ENCODE results near the gene ERC2. TPM values are rescaled to one million over a fixed set of nuclear protein-coding genes. Genes with fewer than 3 reads are reported as not detected.

ERC2 gene
- total RNA-seq, 1 experiment from 2014 or later = 6.3 TPM

DNA sequence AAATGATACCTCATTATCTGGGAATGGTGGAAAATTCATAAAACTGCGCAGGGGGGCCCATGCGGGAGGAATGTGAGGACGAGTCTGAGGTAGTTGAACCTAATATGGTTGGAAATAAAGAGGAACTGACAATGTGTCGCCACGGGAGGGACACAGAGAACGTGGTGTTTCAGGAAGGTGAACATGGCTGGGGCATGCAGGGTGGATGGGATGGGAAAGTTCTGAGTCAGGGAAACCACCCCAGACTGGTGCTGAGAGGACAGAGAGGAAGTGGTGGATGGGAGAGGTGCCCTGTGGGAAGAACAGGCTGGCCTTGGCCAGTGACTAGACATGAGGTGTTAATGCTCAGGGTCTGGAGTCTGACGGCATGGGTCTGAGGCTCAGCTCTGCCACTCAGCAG, 844.0 kb downstream of the ERC2 start:
- no peaks in the 10 kb centered on the region for H3K27me3 ChIP-seq
- H3K4me3 ChIP-seq = no peak overlapping the region
- H3K9me3 ChIP-seq (replicated peaks) = no peaks in the 10 kb centered on the region
- no peak for DNase-seq
- peaks cover 18% of the 10 kb centered on the region for H3K4me1 ChIP-seq
- no peaks in the 10 kb centered on the region for H3K36me3 ChIP-seq
- no peak overlapping the region for H3K27ac ChIP-seq

DNA sequence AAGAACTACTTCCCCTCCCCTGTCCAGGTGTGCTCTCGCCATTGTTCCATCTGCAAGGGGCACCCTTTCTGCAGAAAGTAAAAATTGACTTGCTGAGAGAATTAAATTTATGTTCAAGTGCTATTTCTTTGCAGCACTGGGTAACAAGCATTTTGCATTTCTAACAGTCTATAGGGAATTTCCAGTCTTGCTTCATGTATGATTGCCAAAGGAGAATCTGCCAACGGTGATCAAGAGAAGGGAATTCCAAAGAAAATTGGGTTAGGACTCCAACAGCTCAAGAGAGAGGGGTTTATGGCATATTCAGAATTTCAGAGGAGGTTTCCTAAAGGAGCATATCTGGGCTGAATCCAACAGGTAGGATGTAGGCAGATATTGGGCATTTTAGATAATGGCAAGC, 844.5 kb downstream of the ERC2 start:
- Histone ChIP-seq H3K9me3 (replicated peaks) (no peaks in the 10 kb centered on the region), H3K27ac (no peak overlapping the region), H3K27me3 (no peaks in the 10 kb centered on the region), H3K36me3 (no peaks in the 10 kb centered on the region), H3K4me1 (peaks cover 18% of the 10 kb centered on the region), H3K4me3 (no peak overlapping the region)
- DNase-seq = no peak

DNA sequence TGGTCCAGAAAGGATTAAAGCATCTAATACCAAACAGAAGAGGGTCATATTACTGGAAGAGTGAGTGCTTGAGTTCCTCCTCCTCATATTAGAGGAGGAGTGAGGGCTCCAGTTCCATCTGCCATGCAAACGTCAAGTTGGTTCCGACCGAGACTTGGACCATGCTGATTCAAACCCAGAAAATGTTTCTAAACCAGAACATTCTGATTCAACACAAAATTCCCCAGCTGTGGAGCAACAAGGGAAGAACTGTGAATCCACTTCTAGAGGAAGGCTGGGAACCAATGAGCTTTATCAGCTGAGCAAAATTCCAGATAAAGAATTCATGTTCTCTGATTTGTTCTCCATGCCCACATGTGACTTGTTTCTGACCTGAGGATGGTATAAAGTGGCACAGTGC, 845.5 kb downstream of the ERC2 start:
- H3K9me3 ChIP-seq (replicated peaks) = no peaks in the 10 kb centered on the region
- H3K27me3 ChIP-seq = no peaks in the 10 kb centered on the region
- no peak overlapping the region for H3K27ac ChIP-seq
- peaks cover 18% of the 10 kb centered on the region for H3K4me1 ChIP-seq
- no peak for DNase-seq
- H3K36me3 ChIP-seq = no peaks in the 10 kb centered on the region
- no peak overlapping the region for H3K4me3 ChIP-seq

DNA sequence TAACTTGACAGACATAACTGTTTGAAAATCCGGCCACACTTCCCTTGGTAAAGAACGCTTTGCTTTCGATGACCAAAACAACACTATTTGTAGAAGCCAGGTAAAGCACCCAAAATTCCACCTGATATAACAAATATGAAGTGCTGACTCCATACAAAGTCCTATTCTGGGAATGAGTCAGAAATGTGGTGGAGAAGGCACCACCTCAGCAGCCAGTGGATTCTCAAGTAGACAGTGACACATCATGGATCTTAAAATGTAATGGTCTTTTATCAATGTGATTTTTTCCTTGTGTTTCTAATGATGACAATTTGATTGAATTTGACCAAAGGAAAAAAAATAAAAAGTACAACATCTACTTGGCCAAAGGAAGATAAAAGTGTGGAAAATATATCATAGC, 846.2 kb downstream of the ERC2 start:
- no peaks in the 10 kb centered on the region for H3K9me3 ChIP-seq (replicated peaks)
- no peaks in the 10 kb centered on the region for H3K36me3 ChIP-seq
- H3K27me3 ChIP-seq = no peaks in the 10 kb centered on the region
- no peak overlapping the region for H3K27ac ChIP-seq
- DNase-seq = no peak
- H3K4me1 ChIP-seq = peaks cover 18% of the 10 kb centered on the region
- H3K4me3 ChIP-seq = no peak overlapping the region

DNA sequence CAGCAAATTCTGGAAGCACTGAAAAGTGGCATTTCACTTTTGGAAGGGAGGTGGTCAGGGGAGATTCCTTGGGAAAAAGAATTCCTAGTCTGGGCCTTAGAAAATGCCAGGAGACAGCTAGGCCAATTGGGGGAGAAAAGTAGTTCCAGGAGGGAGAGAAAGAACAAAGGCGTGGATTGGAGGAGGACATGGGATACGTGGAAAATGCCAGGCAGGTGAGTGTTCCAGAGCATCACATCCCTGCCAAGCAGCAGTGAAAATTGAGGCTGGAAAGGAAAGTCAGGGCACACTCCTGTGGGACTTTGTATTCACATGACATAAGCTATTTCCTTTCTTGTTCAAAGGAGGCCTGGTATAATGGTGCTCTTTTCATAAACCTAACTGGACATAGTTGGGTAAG, 846.6 kb downstream of the ERC2 start:
- Histone ChIP-seq H3K27me3 (no peaks in the 10 kb centered on the region), H3K27ac (no peak overlapping the region), H3K36me3 (no peaks in the 10 kb centered on the region), H3K4me3 (no peak overlapping the region), H3K4me1 (peaks cover 18% of the 10 kb centered on the region), H3K9me3 (replicated peaks) (no peaks in the 10 kb centered on the region)
- no peak for DNase-seq

DNA sequence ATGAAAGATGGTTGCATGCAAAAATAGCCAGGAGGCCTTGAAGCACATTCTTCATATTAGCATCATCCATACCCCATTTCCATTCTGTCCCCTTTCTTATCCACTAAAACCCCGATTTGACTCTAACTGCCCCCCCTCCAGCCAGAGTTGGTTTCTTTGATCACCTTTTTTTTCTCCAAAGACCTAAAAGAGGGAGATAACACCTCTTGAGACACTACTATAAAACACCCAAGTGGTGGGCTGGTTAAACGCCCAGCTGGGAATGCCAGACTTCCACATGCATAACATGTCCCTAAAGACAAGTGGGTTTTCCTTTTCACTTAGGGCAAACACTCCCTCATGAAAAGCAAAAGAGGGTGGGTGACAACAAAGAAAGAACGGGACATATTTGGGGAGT, 847.2 kb downstream of the ERC2 start:
- DNase-seq = no peak
- H3K36me3 ChIP-seq = no peaks in the 10 kb centered on the region
- H3K9me3 ChIP-seq (replicated peaks) = no peaks in the 10 kb centered on the region
- no peak overlapping the region for H3K4me3 ChIP-seq
- peaks cover 18% of the 10 kb centered on the region for H3K4me1 ChIP-seq
- H3K27ac ChIP-seq = no peak overlapping the region
- H3K27me3 ChIP-seq = no peaks in the 10 kb centered on the region

DNA sequence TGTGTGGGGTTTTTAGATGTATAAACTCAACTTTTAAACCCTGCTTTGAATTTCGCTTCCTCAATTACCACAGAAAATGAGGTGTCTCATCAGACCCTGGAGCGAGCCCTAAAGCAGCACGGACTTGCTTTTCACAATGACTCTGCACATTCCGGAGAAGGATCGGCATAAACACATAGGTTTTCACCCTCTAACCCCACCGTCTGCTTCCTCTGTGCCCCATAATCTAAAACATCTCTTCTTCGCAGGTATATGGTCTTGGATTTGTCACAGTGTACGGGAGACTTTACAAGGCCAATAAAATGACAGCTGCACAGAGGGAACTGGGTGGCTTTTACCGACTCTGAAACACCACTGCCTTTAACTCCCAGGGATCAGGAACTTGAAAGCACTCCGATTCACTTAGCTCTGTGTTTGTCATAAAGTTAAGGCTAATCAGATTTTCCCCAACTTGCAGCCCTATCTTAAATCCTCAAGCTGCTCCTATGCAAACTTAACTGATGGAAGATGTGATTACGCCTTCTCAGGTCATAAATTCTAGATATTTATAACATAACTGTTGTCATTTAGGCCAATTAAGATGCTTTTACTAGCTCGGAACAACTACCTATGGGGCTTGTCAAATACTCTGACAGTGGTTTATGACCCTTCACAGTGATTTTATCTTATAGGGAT, 847.8 kb downstream of the ERC2 start:
- H3K9me3 ChIP-seq (replicated peaks) = no peaks in the 10 kb centered on the region
- H3K4me1 ChIP-seq = peaks cover 23% of the 10 kb centered on the region
- no peak overlapping the region for H3K4me3 ChIP-seq
- peak in 1 of 2 experiments; percentile 32 for DNase-seq
- H3K36me3 ChIP-seq = no peaks in the 10 kb centered on the region
- no peaks in the 10 kb centered on the region for H3K27me3 ChIP-seq
- peak overlapping the region; percentile 20 for H3K27ac ChIP-seq

DNA sequence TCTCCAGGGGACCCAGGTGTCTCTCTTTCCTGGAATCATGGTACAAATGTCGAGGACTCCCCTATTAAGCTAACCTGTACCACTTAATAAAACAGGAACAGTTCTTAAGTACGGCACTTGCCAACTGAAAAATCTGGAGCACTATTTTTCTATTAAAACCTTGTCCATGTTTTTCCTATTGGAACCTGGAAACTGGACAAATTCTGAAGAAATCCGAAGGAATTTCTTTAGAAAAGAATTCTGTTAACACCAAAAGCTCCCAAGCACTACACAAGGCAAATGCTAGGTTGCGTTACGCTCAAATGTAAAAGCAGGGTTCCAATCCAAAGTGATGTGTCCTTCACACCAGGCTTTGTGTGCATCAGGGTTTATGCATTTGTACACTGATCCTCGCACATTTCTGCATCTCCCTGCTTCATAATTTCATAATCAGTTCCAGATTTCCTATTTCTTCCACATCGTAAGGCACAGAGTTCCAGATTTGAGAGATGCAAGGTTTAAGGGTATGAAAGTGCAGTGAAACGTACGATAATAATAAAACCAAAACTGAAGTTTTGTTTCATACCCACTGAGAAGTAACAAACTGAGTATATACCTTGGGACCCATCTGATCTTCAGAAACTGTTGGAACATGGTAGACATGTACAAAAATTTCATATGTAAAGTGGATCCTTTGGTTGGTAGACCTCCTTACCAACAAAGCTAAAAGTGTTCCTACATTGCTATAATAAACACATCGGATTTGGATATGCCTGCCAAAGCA, 849.0 kb downstream of the ERC2 start:
- Histone ChIP-seq H3K27me3 (no peaks in the 10 kb centered on the region), H3K27ac (no peak overlapping the region), H3K4me3 (no peak overlapping the region), H3K4me1 (peaks cover 31% of the 10 kb centered on the region), H3K9me3 (replicated peaks) (no peaks in the 10 kb centered on the region), H3K36me3 (no peaks in the 10 kb centered on the region)
- no peak for DNase-seq

DNA sequence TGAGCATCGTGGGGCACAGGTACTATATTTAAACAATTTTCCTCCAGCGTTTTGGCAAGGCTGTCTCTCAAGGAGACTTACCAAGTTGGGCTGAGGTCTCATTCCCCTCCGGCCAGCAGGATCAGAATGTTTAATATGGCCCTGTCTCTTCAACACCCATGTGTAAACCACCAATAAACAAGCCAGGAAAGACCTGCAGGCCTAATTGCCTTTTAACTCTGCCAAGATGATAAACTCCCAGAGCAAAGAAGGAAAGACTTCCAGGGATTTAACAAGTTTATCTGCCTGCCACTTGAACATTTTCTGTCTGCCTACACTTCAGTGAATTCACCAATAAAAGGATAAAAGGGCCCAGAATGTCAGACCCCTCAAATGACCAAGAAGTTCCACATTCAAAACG, 850.9 kb downstream of the ERC2 start:
- peaks cover 24% of the 10 kb centered on the region for H3K4me1 ChIP-seq
- H3K27ac ChIP-seq = no peak overlapping the region
- H3K4me3 ChIP-seq = no peak overlapping the region
- no peaks in the 10 kb centered on the region for H3K36me3 ChIP-seq
- H3K27me3 ChIP-seq = no peaks in the 10 kb centered on the region
- DNase-seq = no peak
- no peaks in the 10 kb centered on the region for H3K9me3 ChIP-seq (replicated peaks)

DNA sequence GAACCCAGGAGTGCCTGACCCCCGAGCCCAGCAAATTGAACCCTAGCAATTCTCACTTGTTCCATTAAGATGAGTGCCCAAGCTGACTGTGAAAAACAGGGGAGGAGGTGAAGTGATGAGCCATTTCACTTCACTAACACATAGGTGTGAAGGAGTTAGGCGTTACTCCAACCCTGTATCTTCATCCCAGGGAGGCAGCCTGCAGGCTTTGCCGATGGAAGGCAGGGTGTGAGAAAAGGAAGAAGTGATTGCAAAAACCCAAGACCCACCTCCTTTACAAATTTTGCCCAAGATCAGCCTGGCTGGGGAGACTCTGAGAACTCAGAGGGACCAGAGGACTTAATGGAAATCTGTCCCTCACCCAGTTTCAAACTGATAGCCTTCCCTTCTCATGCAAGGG, 851.5 kb downstream of the ERC2 start:
- Histone ChIP-seq H3K4me1 (peaks cover 19% of the 10 kb centered on the region), H3K4me3 (no peak overlapping the region), H3K27ac (no peak overlapping the region), H3K27me3 (no peaks in the 10 kb centered on the region), H3K36me3 (no peaks in the 10 kb centered on the region), H3K9me3 (replicated peaks) (no peaks in the 10 kb centered on the region)
- DNase-seq = no peak

DNA sequence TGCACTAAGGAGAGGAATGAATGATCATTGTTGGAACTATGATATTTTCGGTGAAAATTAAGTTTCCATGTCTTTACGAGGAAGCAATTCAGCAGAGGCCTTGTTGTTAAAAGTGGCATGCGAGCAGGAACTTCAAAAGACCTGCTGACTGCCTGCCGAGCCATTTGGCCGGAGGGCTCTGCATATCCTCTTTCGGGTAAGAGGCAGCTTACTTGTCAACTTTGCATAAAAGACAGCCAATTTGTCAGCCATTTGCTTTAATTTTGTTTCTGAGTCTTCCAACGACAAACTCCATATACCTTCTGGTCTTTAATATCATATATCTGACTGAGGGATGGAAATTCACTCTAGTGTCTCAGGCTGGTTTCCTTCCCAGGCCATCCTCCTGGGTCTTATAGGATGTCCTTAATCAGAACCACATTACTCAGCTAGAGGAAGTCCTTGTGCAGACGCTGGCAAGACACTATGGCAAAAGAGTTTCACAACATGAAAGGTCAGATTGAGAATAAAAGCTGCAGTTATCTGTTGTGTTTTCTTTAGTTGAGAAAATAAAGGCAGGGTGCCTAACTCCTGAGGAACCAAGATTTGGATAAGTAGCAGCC, 852.5 kb downstream of the ERC2 start:
- Histone ChIP-seq H3K9me3 (replicated peaks) (no peaks in the 10 kb centered on the region), H3K4me3 (no peak overlapping the region), H3K36me3 (no peaks in the 10 kb centered on the region), H3K4me1 (peaks cover 18% of the 10 kb centered on the region), H3K27me3 (no peaks in the 10 kb centered on the region), H3K27ac (peak overlapping the region; percentile 22; the same call in 1 of the 2 replicates)
- no peak for DNase-seq

DNA sequence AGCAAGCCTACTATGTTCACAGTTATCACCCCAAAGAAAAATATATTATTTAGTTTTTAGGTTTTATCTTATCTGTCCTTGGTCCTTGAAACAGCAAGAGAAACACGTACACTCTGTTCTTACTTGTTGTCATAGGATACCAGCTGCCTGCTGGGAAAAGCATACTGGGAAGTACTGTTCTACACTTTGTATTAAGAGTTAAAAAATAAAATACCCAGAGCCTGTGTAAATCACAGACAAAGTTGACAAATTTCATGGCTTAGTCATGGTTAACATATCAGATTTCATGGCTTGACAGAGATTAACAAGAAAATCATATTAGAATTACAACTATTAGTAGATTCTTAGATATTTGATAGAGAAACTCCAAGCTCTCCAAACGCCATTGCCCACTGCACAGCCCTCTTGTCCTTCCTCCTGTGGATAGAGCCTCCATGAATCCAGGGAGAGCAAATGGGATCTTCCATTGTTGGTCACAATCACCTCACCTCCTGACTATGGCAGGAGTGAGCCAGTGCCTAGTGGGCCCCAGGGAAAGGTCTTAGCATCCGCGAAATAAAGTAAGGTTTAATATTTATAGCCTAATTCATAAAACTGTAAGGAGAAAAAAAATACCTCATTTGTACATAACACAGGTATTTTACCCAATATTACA, 853.1 kb downstream of the ERC2 start:
- H3K9me3 ChIP-seq (replicated peaks) = no peaks in the 10 kb centered on the region
- H3K4me3 ChIP-seq = no peak overlapping the region
- DNase-seq = peak; percentile 5 to 24
- H3K27ac ChIP-seq = peak overlapping the region; percentile 22; the same call in 1 of the 2 replicates
- no peaks in the 10 kb centered on the region for H3K36me3 ChIP-seq
- H3K4me1 ChIP-seq = peaks cover 13% of the 10 kb centered on the region; the same call in 1 of the 2 replicates
- no peaks in the 10 kb centered on the region for H3K27me3 ChIP-seq

DNA sequence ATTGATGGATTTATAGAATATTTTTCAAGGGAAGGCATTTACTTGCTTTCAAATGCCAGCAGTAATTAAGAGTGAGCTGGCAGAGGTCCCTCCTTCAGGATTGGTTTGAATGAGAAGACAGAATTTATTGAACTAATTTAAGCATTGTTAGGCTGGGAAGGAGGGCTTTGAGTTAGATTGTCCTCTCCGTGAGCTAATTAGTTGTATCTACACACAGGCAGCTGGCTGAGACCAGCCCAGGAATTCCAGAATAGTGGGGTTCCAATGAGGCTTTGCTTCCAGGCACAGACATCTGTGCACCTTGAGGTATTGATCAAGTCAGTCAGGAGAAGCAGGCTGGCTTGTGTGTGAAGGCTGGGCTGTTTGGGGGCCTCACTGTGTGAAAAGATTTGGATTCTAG, 857.1 kb downstream of the ERC2 start:
- H3K9me3 ChIP-seq (replicated peaks) = no peaks in the 10 kb centered on the region

DNA sequence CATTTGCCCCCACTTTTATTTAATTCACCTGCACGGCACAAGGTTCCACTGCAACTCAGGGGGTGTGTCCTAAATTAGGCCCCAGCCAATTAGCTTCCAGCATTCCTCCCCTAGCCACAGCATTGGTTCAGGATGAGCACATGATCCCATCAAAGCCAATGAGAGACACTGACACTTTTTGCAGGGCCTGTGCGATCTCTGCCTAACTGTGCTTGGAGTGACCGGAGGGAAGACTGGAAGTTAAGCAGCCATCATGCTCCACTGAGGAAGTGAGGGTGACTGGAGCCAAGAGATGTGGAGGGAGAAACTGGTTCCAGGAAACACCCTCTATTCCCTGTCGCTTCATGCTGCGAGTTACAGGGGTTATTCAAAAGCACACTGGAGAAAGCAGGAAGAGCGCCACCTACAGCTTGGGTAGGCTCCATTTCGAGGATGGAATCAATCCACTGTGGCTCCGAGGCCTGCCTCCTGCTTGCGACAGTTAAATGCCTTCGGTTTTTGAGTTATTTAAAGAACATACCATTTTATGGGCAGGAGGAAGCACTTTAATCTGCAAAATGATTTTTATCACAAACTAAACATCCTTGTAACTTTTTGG, 858.9 kb downstream of the ERC2 start:
- H3K27me3 ChIP-seq = no peaks in the 10 kb centered on the region
- H3K4me1 ChIP-seq = no peaks in the 10 kb centered on the region
- H3K9me3 ChIP-seq (replicated peaks) = no peaks in the 10 kb centered on the region
- no peak for DNase-seq
- no peak overlapping the region for H3K27ac ChIP-seq
- H3K36me3 ChIP-seq = no peaks in the 10 kb centered on the region
- H3K4me3 ChIP-seq = no peak overlapping the region

More for the DNA sequence above, 857.1 kb downstream of the ERC2 start:
- H3K36me3 ChIP-seq = no peaks in the 10 kb centered on the region
- H3K27me3 ChIP-seq = no peaks in the 10 kb centered on the region
- DNase-seq = no peak
- peaks cover 13% of the 10 kb centered on the region; the same call in 1 of the 2 replicates for H3K4me1 ChIP-seq
- H3K4me3 ChIP-seq = no peak overlapping the region
- no peak overlapping the region for H3K27ac ChIP-seq
